Inflammatory macrophage treated with lipopolysaccharide for 4 hours (primary cell): Measurements from ENCODE around the gene DACH1.

Experiments
- DNase-seq: peaks from one replicate; pipeline ENCODE4 v3.0.0-alpha.2; 2020

Gene DACH1

DNA sequence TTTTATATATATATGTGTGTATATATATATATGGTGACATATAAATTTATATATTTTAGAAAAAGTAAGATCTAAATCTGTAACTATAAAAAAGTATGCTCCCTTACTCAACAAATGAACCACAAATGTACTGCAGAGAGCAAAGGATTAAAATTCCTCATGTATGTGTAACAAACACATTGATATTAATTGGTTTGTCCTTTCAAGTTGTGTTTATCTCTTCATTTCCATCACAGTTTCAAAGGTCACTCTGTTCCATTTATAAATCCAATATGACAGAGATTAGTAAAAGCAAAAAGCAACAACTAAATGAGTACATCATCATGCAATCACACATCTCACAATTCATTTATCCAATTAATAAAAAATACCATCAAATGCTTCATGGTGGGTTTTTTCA lies 247.9 kb downstream of the DACH1 start:
- no peak for DNase-seq

DNA sequence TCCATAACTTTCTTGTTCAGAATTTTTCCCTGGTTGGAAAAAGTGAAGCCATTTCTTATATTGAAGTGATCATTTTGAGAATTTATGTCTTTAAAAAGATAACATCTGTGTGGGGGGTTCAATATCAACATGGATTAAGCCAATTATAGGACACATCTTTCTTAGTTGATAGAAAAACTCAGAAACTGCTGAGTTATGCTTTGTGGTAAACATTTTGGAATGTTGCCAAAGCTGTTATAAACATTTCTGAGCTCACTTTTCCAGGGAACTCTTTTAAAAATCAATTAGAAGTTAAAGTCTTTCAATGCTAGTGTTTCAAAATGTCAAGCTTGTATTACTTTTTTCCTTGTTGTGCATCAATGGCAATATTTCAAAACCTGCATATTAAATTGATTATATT lies 248.8 kb downstream of the DACH1 start:
- no peak for DNase-seq

DNA sequence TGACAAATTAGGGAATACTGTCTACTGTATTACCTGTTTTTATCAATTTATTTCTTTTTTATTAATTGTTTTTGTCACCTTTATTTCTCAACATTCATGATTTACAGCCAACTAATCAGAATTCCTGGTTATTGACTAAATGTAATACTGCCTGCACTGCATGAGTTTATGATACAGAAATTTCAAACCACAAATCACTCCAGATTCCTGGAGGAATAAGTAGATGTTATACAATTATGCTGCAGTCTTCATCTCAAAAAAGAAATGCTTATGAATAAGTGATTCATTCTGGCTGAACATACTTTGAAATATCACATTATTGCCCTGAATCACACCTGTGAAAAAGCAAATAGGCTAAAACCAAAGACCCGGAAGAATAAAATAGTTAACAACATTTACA lies 249.7 kb downstream of the DACH1 start:
- DNase-seq: no peak

DNA sequence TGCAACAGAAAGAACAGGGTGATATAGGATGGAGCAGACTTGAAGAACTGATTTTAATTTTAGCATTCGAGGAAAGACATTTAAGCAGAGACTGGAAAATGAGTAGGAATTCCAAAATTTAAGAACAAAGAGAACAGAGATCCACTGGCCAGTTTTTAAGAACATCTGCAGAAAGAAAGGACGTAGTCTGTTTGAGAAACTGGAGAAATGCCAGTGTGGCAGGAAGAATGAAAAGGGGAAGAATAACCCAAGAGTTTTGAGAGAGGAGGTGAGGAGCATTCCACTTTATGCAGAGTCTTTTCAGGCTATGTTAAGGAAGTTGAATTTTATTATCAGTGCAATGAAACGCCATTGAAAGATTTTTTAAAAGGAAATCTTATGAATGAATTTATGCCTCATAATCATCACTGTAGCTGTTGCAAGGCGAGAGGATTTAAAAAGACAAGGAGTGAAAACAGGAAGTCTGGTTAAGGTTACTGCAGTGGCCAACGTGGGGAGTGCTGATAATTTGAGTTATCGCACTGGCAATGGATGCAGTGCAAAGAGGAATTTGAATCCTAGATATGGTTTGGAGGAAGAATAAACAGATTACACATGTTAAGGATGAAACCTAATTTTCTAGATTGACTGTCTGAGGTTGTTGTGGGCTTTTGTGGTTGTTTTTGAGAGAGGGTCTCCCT lies 253.8 kb downstream of the DACH1 start:
- peak; percentile 35 for DNase-seq

DNA sequence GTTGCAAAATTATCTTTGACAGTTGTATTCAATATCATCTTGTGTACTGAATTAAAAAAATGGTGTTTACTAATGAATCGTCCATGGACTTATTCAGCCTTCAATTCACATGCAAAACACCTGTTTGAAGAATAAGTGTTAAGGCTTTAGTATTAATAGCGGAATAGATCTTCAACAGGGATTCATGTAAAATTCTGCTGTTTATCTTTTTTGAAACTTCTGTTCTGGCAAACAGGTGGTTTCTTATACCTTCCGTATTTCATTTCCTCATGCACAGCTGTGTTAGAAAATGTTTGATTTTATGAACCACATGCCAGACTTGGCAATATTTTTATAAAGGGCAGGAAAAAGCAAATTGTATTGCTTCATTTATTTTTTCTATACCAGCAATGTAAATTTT lies 255.7 kb downstream of the DACH1 start:
- no peak for DNase-seq

DNA sequence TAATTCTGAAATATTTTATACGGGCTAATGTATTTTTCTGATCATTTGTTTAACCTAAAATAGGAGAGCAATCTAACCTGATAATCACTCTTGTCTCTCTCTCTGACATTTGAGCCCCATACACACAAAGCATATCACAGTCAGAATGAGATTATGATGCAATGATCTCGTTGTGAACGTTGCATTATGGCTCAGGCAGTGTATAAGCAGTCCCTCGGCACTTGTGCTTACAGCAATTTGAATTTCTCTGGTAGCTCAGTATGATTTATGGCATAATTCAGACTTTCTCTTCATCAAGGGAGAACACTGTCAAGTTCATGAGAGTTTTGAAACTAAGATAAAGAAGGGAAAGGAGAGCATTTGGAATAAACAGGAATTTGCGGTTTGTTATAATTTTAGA lies 256.1 kb downstream of the DACH1 start:
- DNase-seq: peak; percentile 28

- no peak for DNase-seq
Measured at GRCh38 chr13:71609271-71609670, 257.7 kb downstream of the DACH1 start.

DNA sequence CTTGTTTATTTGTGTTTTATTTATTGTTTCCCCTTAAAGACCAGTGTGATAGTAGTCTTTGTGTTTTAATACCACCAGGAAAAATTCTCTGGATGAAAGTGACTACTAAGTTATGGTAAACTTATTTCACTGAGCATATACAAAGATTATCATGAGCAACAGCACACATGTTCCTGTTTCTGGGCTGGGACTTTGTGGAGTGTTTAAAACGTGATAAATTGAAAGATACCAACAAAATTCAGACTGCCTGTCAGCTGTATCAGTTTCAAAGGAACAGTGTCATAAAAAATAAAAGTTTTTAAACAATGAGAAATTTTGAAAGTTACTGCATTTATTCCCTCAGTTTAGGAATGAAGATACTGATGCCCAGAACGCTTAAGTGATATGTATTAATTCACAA lies 259.4 kb downstream of the DACH1 start:
- no peak for DNase-seq

DNA sequence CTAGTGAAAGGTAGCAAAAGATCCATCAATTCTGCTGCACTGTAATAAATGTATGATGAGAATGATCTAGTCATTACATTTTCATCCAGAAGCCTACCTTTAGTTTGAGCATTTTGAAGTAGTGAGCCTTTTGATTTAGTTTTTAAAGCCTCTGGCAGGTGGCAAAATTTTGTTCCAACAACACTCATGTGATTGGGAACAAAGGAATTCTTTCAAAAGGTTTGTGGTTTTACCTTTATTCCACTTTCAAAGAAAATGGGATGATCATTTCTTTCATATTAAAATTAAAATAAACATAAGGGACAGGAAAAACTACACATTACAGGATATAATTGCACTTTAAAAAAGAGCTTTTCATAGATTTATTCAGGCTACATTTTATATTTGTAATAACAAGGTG lies 260.2 kb downstream of the DACH1 start:
- DNase-seq: no peak

DNA sequence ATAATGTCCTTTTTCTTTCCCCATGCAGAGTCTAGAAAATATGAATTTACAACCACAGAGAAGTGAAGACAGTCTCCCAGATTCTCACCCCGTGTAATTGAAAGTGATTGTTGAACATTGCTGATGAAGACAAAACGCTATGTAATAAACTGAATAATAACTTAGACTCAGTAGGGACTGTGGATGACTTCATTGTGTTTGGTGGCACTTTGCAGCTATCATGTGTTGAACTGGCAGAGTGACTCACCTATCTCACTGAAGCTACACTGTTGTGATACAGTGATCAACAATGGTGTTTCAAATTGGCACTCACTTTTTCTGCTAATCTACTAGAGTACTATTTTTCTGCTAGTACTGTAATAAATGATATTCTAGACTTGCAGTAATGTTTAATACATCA lies 261.3 kb downstream of the DACH1 start:
- DNase-seq: peak; percentile 4

DNA sequence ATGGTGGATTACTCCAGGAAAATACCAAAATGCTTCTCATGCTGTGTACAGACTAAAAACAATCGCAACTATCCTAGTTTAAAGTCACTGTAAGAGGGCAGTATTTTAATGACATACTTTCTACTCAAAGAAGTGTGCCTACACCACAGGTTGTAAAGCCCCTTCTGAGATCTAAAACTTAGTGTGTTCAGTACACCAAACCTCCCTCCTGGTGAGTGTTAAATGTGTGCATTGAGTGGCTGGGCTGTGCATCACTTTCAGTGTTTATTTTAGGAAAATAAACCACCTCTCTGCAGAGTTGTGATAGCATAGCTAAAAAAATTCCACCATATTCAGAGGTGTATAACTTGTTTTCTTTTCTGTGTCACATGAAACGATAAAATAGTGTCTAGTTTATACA lies 263.7 kb downstream of the DACH1 start:
- DNase-seq: no peak

DNA sequence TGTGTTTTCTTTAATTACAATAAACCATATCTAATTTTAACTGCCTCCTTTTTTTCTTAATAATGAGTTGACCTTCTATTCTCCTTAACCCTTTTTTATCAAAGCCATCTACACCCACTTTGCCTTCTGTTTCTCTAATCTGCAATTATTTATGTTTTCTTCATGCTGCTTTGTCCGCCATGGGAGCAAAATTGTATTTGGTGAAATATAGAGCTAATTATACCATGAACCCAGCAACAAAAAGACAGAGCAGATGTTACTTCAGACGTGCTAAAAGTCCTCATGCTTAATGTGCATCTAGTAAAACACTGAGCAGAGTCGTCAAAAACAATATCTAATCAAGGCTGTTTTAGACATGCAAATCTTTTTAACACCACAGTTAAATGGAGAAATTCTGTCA lies 264.7 kb downstream of the DACH1 start:
- DNase-seq: no peak

DNA sequence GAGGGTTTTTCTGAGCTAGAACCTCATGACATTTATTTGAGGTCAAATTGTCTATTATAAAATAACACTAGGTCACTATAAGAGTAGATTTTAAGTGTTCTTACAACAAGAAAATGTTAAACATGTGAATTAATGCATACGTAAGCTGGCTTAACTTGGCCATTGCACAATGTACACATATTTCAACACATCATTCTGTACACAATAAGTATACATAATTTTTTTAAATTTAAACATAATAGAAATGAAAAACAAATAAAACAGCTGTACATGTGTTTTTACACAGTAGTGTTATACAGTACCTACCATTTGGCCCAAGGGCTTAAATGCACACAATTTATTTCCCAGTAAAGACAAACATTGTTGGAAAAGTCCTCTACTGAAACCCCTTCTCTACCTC lies 269.9 kb downstream of the DACH1 start:
- DNase-seq: peak; percentile 33

DNA sequence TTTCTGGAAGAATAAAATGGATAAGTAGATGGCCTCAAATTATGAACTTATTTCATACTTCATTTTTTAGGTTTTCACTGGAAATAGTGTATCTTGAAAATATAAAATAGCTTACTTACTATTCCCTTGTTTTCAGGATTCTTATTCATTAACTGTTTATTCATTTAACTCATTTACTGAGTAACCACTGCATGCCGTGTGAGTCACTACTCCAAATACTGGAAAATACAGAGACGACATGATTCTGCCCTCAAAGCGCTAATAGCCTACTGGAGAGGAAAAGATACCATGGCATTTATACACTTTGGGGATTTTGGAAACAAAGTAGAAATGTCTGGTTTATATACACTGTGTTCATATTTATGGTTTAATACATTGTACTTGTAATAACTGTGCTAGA lies 270.9 kb downstream of the DACH1 start:
- DNase-seq: no peak

GRCh38 chr13:71593566-71593965 lies 273.4 kb downstream of the DACH1 start:
- DNase-seq: peak; percentile 72

- DNase-seq: peak; percentile 89
Measured at GRCh38 chr13:71591374-71591773, 275.6 kb downstream of the DACH1 start.

DNA sequence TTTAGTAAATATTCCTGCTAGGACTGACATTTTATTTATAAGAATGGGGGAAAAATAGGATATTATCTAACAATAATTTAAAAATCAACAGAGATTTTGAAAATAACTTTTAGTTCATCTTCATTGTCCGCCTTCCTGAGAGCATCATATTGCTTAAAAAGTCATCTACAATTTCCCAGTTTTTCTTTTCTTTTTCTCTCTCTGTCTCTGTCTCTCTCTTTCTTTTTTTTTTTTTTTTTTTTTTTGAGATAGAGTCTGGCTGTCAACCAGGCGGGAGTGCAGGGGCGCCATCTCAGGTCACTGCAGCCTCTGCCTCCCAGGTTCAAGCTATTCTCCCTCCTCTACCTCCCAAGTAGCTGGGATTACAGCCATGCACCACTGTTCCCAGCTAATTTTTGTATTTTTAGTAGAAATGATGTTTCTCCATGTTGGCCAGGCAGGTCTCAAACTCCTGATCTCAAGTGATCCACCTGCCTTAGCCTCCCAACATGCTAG lies 276.3 kb downstream of the DACH1 start:
- no peak for DNase-seq

DNA sequence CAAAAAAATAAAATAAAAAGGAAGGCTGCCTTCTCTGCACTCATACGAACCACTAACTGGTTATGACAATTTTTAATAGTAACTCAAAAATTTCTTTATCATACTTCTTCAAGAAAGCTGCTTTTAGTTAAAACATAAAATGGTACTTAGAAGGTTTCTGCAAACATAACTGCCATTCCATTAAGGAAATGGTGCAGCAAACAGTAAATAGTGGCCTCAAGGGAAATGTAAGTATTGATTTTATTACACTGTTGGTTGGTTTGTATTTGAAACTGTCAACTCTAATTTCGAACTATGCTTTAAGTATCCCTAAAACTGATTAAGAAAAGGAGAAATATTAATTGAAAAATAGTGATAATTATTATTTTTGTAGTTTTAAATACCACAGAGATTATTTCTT lies 278.0 kb downstream of the DACH1 start:
- DNase-seq: no peak

- DNase-seq: no peak
Measured at GRCh38 chr13:71587817-71588216, 279.2 kb downstream of the DACH1 start.

GRCh38 chr13:71587193-71587592 lies 279.8 kb downstream of the DACH1 start:
- no peak for DNase-seq

DNA sequence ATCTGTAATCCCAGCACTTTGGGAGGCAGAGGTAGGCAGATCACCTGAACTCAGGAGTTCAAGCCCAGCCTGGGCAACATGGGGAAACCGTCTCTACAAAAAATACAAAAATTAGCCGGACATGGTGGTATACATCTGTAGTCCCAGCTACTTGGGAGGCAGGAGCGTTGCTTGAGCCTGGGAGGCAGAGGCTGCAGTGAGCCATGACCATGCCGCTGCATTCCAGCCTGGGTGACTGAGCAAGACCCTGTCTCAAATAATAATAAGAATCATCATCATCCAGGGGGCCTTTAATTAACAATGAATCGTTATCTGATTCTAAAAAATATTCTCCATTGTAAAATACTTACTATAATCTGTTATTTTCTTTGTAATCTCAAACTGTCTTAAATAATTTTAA lies 283.4 kb downstream of the DACH1 start:
- DNase-seq: no peak

DNA sequence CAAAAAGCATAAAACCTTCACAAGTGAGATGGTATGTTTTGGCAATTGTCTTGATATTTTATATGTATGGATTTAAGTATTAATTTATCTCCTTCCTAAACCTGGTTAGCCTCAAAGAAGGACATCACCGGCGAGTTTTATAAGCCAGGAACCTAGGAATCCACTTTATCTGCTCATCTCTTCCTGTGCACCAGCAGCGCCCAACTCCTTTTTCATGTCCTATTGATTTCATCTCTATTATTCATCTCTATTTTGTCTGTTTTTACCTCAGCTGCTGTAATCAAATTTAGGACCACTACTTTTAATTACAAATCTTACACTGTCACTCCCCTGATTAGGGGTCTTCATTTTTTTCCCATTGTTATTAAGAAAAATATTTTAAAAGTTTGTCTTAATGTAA lies 286.4 kb downstream of the DACH1 start:
- DNase-seq: no peak

GRCh38 chr13:71578048-71578447 lies 289.0 kb downstream of the DACH1 start:
- no peak for DNase-seq

DNA sequence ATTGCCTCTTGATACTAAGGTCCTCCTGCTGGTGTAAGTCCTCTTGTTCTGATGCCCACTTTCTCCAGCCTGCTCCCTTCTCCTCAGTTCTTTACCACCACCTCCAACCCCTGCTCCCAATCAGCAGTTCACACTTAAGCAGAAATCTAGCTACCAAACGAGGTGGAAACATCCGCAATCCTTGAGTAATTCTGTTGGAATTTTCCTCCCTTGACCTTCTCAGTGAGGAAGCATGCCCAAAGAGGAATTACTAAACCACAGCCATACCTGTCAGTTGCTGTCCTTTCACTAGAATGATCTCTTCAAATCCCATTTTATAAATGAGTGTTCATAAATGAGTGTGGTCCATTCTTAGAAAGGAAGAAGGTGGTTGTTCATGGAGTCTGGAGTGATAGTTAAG lies 289.9 kb downstream of the DACH1 start:
- no peak for DNase-seq

DNA sequence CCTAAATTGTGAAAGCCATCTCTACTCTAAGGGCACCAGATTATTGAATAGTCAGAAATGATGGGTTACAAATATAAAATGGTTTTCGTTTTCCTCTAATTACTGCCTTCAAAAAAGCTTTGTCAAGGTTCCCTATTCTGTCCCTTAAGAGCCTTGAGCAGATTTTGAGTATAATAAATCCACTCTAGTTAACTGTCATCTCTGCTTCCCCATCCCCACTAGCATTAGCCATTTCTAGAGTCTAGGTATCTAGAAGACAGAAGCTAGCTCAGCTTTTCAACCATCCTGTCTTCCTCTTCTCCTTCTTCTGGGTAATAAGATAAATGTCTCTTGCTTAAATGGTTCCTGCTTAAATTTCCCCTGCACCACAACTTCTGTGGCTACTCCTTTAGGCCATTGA lies 290.4 kb downstream of the DACH1 start:
- no peak for DNase-seq

DNA sequence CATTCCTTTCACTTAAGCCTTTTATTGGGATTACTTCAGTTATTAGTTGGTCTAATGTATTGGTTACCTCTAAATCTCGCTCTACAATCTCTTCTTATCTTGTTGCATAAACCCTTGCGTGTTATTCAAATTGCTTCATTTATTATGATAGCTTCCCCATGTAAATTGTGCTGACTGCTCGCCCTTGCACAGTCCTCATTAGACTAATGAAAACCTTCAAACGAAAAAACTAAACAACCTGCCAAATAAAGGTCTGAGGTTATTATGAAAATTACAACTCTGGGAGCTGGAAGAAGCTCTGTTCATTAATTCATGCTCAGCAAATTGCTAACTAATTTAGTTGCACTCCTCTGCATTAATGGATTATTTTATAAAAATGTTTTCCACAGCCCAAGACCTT lies 320.1 kb downstream of the DACH1 start:
- DNase-seq: no peak
